Measurements from ENCODE around the gene ESYT1. TPM values are rescaled to one million over a fixed set of nuclear protein-coding genes. Genes with fewer than 3 reads are reported as not detected.
A peak's percentile ranks its signal among the peaks of the same experiment; 100 is the strongest.

ESYT1 gene
- total RNA-seq, 3 donors from 2014 or later (not counting 1 experiment from before 2014, with no cell fraction given), result 198 to 215 (median 199) TPM

- H3K27me3 ChIP-seq (ENCODE audit: control insufficient read depth, insufficient read depth, low read length), result no peaks in the 10 kb centered on the region
- Mint-ChIP-seq H3K4me1 (peaks cover 13 to 18% of the 10 kb centered on the region in 2 donors), H3K27ac (no peak overlapping the region), H3K36me3 (peaks cover 11% of the 10 kb centered on the region), H3K4me3 (no peak overlapping the region), H3K9me3 (no peaks in the 10 kb centered on the region), H3K27me3 (ENCODE audit: low read depth in 2 of 2) (no peaks in the 10 kb centered on the region)
- H3K36me3 ChIP-seq (ENCODE audit: control insufficient read depth, insufficient read depth, low read length), result peaks cover 59% of the 10 kb centered on the region
- H3K9me3 ChIP-seq (ENCODE audit: control insufficient read depth, insufficient read depth, low read length), result no peaks in the 10 kb centered on the region
- TF ChIP-seq CTCF (IDR thresholded peaks at IDR 0.05), result no peak
- ATAC-seq, result no peak
- H3K27ac ChIP-seq (ENCODE audit: low read length), result no peak overlapping the region
- H3K4me3 ChIP-seq (ENCODE audit: low read length), result no peak overlapping the region
- WGBS (ENCODE audit: insufficient coverage), result 95% methylated on average over 4 of the region's 5 CpGs
- DNase-seq, result no peak
- peaks cover 6% of the 10 kb centered on the region for H3K4me1 ChIP-seq (ENCODE audit: control insufficient read depth, insufficient read depth, low read length)
- intact Hi-C loops (cut with micrococcal nuclease), result no loop called here
These were observed 17.5 kb upstream of the ESYT1 start for GRCh38 chr12:56110571-56110970.

- no peak overlapping the region for H3K27ac ChIP-seq (ENCODE audit: low read length)
- WGBS (ENCODE audit: insufficient coverage), result 100% methylated on average over 1 of the region's 1 CpG
- peaks cover 23% of the 10 kb centered on the region for H3K4me1 ChIP-seq (ENCODE audit: control insufficient read depth, insufficient read depth, low read length)
- H3K4me3 Mint-ChIP-seq, result peak overlapping the region; percentile 51
- H3K4me3 ChIP-seq (ENCODE audit: low read length), result no peak overlapping the region
- no peaks in the 10 kb centered on the region for H3K9me3 Mint-ChIP-seq
- DNase-seq (no peak), ATAC-seq (no peak)
- peak overlapping the region; percentile 67 to 95 for H3K27ac Mint-ChIP-seq
- no peaks in the 10 kb centered on the region for H3K27me3 ChIP-seq (ENCODE audit: control insufficient read depth, insufficient read depth, low read length)
- H3K9me3 ChIP-seq (ENCODE audit: control insufficient read depth, insufficient read depth, low read length), result no peaks in the 10 kb centered on the region
- TF ChIP-seq CTCF (IDR thresholded peaks at IDR 0.05), result no peak
- H3K4me1 Mint-ChIP-seq, result peaks cover 25 to 26% of the 10 kb centered on the region in 2 donors
- H3K36me3 ChIP-seq (ENCODE audit: control insufficient read depth, insufficient read depth, low read length), result peaks cover 35% of the 10 kb centered on the region
- H3K36me3 Mint-ChIP-seq, result peaks cover 11% of the 10 kb centered on the region
- no peaks in the 10 kb centered on the region for H3K27me3 Mint-ChIP-seq (ENCODE audit: low read depth in 2 of 2)
- intact Hi-C loops (cut with micrococcal nuclease), result no loop called here
These were observed 14.0 kb upstream of the ESYT1 start for GRCh38 chr12:56114084-56114483.

- Histone ChIP-seq H3K4me1 (ENCODE audit: control insufficient read depth, insufficient read depth, low read length) (peaks cover 28% of the 10 kb centered on the region), H3K27me3 (ENCODE audit: control insufficient read depth, insufficient read depth, low read length) (no peaks in the 10 kb centered on the region), H3K4me3 (ENCODE audit: low read length) (peak overlapping the region; percentile 61), H3K27ac (ENCODE audit: low read length) (peak overlapping the region; percentile 88), H3K9me3 (ENCODE audit: control insufficient read depth, insufficient read depth, low read length) (no peaks in the 10 kb centered on the region), H3K36me3 (ENCODE audit: control insufficient read depth, insufficient read depth, low read length) (peaks cover 27% of the 10 kb centered on the region)
- peak overlapping the region; percentile 98 for H3K4me3 Mint-ChIP-seq
- WGBS (ENCODE audit: insufficient coverage), result 72% methylated on average over 10 of the region's 10 CpGs
- peak overlapping the region; percentile 95 to 99 for H3K27ac Mint-ChIP-seq
- intact Hi-C loops (cut with micrococcal nuclease), result loop anchor here (5.0 kb wide), 1 partner anchor 73 kb away; the partner anchor contains the start of gene RPS26
- ATAC-seq, result no peak
- peaks cover 33% of the 10 kb centered on the region in 2 donors for H3K4me1 Mint-ChIP-seq
- peaks cover 11% of the 10 kb centered on the region for H3K36me3 Mint-ChIP-seq
- TF ChIP-seq CTCF (IDR thresholded peaks at IDR 0.05), result no peak
- DNase-seq, result no peak
- no peaks in the 10 kb centered on the region for H3K27me3 Mint-ChIP-seq (ENCODE audit: low read depth in 2 of 2)
- no peaks in the 10 kb centered on the region for H3K9me3 Mint-ChIP-seq
These were observed 12.7 kb upstream of the ESYT1 start for GRCh38 chr12:56115329-56115728.

Measured in natural killer cell (primary cell).